Hematopoietic multipotent progenitor cell treated with erythropoietin and hydrocortisone succinate and interleukin-3 and kit ligand, for 17 days (in vitro differentiated cells): ENCODE measurements around the gene CLECL1.
"Not testable (repeated sequence)": the region's sequence is repeated elsewhere in the genome, so short reads cannot be mapped to it uniquely, and the experiment has no call there.

Source experiments
- DNase-seq: peaks from one replicate; pipeline ENCODE4 v3.0.0-alpha.2; 2015; ENCODE audit warnings: low spot score

CLECL1 gene

DNA sequence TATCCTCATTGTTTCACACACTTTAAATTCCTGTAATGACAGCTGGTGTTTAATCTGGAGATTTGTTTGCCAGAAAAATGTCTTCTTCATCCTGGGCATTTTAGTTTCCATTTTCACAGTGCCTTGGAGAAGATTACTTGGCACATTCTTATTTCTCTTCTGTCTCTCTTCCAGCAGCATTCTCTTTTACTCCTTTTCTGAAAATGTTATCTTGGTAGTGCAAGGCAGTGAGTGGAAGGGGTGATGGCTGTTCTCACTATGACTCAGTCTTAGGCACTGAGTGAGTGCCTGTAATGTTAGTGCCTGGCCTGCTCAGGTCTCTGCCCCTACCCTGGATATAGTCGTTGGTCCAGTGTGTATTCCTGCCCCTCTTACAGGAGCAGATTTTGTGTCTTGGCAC lies 13.1 kb downstream of the CLECL1 start:
- DNase-seq = no peak

DNA sequence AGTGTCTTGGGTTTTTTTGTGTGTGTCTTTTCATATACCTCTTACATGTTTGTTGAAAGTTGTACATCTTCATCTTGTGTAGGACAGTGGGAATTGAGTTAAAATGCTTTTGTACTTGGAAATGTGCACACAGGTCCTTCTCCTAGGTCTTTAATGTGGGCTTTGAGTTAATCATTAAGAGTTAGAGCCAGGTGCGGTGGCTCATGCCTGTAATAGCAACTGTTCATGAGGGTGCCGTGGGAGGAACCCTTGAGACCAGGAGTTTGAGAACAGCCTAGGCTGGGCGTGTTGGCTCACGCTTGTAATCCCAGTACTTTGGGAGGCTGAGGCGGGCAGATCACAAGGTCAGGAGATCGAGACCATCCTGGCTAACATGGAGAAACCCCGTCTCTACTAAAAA lies 13.9 kb downstream of the CLECL1 start:
- DNase-seq = no peak

DNA sequence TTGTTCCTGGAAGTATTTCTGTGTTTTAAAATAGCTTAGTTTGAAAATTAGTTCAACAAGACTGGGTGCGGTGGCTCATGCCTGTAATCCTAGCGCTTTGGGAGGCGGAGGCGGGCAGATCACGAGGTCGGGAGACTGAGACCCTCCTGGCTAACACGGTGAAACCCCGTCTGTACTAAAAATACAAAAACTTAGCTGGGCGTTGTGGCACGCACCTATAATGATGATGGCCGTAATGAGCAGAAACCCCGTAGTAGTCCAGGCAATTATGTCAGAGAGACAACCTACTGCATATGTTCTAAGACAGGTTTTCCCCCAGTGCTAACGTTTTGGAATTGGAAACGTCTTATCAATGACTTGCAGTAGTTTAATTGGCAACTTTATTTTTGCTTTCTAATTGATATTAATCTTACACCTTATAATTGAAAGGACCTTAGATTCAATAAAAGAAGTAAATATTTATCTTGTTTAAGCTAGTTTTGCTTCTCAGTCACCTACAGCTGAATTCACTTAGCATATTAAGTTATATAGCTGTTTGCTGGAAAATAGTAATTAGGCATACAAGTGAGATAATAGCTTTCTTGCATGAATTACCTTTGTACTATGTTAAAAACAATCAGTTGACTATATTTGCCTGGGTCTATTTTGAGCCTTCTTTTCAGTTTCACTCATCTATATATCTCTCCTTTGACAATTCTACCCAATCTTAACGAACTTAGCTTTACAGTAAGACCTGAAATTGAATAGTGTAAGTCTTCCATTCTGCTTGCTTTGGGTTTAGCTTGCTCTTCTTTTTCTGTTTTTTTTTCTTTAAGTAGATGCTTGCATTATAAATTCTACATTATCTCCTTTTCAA lies 15.6 kb downstream of the CLECL1 start:
- DNase-seq = no peak

DNA sequence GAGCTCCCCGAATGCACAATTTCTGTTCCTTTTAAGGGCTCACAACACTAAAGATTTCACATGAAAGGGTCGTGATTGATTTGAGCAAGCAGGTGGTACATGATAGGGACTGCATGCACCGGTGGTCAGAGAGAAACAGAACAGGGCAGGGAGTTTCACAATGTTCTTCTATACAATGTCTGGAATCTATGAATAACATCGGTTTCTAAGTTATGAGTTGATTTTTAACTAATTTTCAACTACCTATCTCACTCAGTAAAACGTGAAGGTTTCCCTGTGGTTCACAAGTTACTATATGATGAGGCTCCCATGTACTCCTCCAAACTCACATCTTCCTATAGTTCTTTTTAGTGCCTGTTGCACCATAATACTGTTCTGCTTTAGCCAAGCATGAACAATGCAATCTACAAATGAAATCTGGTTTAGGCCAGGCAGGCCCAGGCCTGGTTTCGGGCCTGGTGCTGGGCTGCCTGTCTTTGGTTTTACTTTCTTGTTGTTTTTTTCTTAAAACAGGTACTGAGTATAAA lies 19.8 kb downstream of the CLECL1 start:
- DNase-seq = not testable (repeated sequence)

DNA sequence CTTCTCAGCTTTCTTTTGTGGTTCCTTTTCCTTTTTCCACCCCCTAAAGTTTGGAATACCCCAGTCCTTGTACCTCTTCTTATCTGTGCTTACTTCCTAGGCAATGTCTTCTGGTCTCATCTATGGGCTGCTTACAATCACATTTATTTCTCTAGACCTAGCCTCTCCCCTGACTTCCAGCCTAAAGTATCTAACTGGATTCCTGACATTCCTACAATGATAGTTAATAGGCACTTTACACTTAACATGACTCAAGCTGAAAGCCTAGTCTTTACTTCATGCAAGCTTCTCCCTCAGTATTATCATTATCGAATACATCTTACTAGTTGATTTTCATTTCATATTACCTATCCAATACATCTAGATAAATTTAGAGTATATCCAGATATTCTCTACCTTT lies 21.2 kb downstream of the CLECL1 start:
- DNase-seq = no peak

DNA sequence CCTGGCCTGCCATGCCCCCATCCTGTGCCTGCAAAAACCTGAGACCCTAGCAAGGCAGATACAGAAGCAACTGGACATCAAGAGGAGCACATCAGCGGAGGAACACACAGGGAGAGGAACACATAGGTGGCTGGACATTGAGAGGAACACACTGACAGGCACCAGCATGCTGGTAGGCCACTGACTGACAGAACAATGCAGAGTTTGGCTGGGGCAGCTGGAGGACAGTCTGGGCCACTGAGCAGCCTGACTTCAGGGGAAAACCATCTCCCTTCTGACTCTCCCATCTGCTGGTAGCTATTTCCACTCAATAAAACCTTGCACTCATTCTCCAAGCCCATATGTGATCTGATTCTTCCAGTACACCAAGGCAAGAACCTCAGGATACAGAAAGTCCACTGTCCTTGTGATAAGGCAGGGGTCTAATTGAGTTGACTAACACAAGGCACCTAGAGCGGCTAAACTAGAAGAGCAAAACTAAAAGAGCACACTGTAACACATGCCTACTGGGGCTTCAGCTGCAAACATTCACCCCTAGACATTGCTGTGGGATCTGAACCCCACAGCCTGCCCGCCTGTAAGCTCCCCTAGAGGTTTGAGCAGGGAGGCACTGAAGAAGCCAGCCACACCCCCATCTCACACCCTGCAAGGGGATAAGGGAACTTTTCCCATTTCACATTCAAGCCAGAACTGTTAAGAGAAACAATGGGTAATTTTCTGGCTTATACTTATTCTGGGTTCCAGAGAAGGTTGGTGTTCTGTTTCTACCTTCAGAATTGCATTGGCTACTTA lies 22.1 kb downstream of the CLECL1 start:
- no peak for DNase-seq

DNA sequence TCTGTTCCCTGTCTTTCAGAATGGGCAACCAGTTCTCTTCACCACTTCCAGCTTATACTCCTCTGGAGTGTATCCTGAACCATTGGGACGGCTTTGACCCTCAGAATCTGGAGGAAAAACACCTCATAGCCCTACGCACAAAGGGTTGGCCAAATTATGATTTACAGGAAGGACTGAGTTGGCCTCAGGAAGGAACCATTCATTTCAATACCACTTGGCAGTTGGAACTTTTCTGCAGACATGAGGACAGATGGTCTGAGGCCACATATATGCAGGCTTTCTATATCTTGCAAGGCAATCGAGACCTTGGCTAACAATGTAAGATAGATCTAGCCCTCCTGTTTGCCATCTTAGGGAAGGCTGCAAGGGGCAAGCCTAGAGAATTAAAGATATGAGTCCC lies 24.0 kb downstream of the CLECL1 start:
- DNase-seq = no peak

DNA sequence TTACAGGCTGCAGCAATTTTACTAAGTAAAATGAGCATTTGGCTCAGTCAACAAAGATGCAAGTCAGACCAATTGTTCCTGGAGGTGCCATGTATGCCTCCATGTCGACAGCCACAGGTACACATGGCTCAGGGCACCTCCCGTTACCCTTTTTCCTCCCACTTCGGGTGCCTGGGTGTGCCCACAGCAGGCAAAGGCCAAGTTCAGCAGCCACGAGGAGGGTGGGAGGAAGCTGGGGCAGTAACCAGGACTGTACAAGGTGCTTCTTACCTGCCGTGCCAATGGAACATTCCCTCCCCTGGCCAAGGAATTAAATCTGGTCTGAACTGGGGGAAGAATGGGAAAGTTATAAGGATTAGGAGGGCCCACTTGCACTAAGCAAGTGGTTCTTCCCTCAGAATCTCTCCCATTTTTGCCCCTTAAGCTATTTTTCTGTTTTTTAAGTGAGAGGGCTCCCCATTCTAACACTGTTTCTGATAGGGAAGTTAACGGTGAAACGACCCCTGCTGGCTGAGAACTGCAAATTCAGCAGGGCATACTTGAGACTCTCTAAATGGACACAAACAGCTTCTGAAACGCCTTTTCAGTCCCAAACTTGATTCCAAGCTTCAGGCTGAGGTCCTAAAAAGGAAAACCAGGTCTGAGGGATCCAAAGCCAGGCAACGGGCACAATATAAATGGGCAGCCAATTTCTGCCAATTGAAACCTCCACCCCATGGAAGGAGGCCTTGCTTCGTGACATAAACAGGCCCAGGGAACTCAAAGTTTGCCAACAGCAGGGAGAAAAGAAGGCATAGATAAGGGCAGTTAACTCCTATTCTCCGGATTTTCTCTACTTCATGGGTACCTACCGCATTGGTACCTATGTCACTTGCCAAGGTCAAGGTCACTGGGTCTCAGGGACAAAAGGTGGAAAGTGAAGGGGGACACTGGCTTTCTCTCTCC lies 24.8 kb downstream of the CLECL1 start:
- peak; percentile 59 for DNase-seq

DNA sequence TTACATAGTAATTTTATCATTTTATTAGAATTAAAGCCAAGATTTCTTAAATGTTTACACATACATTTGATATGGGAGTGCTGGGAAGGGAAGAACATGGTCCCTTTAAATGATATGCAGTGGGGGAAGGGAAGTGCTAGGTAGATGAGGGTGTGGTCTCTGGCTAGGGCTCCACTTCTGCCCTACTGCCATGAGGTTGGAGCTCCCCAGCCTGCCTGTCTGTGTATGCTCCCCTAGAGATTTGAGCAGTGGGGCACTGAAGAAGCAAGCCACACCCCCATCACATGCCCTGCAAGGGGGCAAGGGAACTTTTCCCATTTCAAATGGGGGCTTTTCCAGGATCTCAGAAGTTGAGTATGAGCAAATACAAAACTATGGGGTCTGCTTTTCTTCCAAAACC lies 25.5 kb downstream of the CLECL1 start:
- no peak for DNase-seq

DNA sequence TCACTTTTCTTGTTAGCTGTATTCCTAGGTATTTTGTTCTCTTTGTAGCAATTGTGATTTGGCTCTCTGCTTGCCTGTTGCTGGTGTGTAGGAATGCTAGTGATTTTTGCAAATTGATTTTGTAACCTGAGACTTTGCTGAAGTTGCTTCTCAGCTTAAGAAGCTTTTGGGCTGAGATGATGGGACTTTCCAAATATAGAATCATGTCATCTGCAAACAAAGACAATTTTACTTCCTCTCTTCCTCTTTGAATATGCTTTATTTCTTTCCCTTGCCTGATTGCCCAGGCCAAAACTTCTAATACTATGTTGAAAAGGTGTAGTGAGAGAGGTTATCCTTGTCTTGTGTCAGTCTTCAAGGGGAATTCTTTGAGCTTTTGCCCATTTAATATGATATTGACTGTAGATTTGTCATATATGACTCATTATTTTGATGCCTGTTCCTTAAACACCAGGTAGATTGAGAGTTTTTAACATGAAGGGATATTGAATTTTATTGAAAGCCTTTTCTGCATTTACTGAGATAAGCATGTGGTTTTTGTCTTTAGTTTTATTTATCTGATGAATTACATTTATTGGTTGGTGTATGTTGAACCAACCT lies 26.7 kb downstream of the CLECL1 start:
- no peak for DNase-seq

DNA sequence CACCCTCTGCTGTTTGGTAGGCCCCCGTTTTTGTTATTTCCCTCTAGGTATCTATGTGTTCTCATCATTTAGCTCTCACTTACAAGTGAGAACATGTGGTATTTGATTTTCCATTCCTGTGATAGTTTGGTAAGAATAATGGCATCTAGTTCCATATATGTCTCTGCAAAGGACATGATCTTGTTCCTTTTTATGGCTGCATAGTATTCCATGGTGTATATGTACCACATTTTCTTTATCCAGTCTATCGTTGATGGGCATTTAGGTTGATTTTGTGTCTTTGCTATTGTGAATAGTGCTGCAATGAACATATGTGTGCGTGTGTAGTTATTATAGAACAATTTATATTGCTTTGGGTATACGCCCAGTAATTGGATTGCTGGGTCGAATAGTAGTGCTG lies 28.3 kb downstream of the CLECL1 start:
- DNase-seq = not testable (repeated sequence)

DNA sequence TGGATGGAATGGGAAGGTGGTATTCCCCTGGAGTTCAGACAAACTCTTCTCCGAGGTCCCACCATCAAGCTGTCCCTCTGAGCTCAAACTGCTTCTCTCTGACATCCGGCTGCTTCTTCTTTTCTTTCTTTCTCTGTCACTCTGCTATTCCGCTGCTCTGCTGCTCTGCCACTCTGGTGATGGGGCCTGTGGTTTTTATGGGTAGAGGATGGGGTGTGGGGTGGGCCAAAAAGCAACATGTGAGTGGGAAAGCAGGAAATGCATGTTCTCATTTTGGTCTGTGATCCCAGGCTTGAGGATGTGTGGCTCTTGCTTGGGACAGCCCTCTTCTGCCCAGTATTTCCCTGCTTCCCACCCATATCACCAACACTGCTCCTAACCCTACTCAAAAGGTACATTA lies 30.6 kb downstream of the CLECL1 start:
- DNase-seq = no peak

DNA sequence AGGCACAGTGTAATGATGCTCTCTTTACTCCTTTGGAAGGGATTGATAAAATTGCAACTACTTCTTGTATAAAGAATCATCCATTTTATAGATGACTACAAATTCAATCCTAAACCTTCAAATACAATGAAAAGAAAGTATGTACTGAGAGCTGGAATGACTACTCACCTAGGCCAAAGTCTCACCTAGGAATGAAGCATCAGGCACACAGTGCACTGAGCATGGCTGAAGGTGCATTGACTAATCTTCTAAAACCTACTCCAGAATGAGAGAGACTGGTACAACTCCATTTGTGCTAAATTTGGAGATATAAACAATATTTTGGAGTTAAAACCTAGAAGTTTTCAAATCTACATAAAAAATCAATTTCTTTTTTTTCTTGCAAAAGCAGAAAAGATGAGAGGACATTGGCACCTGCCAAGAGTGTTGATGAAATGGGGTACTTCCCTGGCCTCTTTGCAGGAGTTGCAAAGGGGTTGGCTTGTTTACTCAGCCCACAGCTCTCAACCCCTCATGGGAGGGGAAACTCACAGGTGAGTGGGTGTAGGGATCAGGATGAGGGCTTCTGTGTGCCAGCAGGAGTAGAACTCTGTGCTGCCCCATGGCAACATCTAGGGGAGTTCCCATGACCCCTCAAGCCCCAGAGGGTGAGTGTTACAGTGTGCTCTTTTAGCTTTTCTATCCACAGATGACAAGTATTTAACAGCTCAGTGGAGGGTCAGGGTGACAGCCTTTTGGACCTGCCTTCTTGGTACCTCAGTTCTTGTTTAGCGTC lies 31.3 kb downstream of the CLECL1 start:
- no peak for DNase-seq

DNA sequence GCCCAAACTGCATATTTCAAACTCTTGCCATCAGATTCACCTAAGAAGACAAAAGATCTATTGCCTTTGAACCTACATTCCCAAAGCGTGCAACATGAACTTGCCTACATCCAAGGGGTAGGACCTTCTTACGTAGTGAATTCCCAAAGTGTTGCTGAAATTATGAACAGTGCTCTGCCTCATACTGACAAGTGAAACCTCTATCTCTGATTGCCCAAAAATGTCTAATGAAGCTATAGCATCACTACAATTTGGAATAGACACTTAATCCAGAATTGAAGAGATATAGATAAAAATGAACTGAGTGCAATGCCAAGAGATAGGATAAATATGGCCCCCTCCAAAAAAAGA lies 32.3 kb downstream of the CLECL1 start:
- no peak for DNase-seq

DNA sequence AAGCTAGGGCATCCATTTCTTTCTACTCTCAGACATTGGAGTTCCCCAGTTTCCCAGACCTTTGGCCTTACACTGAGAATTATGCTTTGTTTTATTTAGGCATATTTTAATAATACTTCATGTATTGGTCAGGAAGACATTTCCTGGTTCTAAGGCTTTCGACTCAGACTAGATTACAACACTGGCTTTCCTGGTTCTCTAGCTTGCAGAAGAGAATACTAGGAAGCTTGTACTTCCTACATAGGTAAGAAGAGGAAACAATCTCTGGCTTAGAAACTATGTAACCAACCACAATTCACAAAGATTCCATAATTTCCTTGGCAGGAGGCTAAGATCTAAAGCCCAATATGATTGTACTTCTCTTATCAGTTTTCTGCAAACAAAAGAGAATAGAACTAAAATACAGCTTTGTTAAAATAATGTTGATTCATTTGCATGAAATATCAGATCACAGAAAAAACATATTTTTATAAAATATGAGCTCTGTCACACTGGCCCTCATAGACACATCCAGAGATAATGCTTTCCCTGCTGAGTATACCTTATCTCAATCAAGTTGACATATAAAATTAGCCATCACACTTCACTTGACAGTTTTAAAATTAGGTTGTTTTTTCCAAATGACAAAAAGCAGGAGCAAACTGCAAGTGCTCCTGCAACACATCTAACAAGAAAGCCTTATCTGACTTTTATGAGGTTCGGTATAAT lies 32.8 kb downstream of the CLECL1 start:
- DNase-seq = no peak

DNA sequence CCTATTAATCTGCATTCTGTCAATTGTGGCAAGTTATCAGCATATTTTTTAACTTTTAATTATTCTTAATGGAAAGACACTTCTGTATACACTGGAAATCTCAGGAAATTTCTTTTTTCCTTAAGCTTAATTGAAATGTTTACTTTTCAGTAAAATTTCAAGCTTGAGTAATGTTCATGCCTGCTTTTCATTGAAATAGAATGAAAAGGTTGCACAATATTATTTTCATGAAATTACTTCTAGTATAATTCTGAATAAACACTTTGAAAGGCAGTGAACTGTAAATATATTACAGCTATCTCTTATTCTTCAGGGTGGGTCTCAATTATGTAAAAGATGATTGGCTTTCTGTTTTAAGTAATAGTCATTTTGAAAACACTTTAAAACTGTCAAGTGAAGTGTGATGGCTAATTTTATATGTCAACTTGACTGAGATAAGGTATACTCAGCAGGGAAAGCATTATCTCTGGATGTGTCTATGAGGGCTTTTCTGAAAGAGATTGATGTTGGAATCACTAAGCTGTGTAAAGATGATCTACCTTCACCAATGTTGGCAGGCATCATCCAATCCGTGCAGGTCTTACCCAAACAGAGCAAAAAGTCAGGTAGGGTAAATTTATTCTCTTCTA lies 33.5 kb downstream of the CLECL1 start:
- DNase-seq = no peak

DNA sequence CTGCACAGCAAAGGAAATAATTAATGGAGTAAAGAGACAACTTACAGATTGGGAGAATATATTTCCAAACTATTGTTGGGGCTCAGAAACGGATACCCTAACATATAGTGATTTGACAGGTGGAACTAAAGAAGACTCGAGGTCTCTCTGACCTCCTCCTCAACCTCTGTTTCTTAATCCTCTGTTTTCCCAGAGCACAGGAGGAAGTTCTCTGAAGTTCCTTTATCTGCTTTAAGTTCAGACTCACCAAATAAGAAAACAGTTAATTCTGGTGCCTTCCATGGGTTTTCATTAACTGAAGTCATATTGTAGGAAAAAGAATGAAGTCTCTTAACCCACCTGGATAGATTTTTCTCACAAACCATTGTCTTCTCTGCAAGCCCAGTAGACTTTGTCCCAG lies 34.2 kb downstream of the CLECL1 start:
- DNase-seq = no peak

DNA sequence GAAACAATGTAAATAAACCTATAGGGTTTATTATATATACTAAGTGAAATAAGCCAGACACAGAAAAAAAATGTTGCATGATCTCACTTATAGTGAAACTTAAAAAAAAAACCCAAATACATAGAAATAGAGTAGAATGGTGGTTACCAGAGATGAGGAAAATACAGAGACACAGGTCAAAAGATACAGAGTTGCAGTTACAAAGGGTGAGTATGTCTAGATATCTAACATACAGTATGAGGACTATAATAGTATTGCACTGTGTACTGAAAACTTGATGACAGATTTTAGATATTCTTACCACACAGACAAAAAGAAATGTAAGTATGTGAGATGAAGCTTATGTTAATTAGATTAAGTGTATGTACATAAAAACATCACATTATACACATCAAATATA lies 35.3 kb downstream of the CLECL1 start:
- no peak for DNase-seq

DNA sequence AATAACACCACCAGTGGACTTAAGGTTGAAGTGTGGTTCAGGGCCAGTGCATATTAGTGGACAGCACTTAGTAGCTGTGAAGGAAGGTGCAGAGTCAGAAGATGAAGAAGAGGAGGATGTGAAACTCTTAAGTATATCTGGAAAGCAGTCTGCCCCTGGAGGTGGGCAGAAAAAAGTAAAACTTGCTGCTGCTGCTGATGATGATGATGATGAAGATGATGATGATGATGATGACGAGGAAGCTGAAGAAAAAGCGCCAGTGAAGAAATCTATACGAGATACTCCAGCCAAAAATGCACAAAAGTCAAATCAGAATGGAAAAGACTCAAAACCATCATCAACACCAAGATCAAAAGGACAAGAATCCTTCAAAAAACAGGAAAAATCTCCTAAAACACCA lies 37.2 kb downstream of the CLECL1 start:
- DNase-seq = not testable (repeated sequence)

DNA sequence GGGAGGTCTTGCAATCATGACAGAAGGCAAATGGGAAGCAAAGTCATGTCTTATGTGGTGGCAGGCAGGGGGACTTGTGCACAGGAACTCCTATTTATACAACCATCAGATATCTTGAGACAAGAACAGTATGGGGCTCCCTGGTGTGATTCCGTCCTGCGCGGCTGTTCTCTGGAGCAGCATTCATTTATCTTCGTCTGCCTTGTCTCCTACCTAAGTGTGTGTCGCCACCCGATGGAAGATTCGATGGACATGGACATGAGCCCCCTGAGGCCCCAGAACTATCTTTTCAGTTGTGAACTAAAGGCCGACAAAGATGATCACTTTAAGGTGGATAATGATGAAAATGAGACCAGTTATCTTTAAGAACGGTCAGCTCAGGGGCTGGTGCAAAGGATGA lies 37.7 kb downstream of the CLECL1 start:
- DNase-seq = not testable (repeated sequence)
